GM21367 (cell line): ENCODE data around the gene PTPRU.

Experiments
- ATAC-seq: cut with Tn5 transposase; IDR thresholded peaks from one replicate; pipeline ENCODE4 v1.9.1; 2021; ENCODE audit not compliant: unreplicated experiment

PTPRU gene

DNA sequence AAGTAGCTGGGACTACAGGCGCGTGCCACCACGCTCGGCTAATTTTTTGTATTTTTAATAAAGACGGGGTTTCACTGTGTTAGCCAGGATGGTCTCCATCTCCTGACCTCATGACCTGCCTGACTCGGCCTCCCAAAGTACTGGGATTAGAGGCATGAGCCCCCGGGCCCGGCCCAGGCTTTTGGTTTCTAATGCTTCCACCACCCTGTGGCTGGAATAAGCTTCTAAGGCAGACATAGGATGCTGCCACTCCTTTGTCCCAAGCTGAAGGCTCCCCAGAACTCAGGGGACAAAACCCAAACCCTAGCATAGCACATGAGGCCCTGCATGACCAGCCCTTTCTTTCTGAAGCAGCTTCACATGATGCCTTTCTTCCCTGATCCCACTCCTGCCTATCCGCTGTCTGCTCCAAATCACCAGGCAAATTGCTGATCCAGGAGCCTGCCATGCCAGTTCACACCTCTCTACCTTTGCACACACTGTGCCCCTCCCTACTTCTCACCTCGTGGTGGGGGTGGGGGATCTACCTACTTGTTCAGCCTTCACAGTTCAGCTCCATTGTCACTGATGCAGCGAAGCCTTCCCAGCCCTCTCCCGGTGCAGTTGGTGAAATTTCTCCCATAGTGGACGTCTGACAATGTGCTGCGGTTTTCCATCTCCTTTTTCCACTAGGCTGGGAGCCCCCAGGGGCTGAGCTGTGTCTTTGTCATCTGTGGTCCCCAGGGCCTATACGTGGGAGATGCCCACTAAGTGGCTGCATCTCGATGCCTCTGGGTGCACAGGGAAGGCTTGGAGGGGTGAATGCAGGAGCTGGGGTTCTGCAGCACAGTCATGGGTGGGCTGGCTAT lies 6.9 kb downstream of the PTPRU start:
- ATAC-seq = no peak

GRCh38 chr1:29243871-29244200 lies 7.5 kb downstream of the PTPRU start:
- ATAC-seq = no peak

- ATAC-seq = no peak
These were observed 8.9 kb downstream of the PTPRU start for GRCh38 chr1:29245261-29245660.

DNA sequence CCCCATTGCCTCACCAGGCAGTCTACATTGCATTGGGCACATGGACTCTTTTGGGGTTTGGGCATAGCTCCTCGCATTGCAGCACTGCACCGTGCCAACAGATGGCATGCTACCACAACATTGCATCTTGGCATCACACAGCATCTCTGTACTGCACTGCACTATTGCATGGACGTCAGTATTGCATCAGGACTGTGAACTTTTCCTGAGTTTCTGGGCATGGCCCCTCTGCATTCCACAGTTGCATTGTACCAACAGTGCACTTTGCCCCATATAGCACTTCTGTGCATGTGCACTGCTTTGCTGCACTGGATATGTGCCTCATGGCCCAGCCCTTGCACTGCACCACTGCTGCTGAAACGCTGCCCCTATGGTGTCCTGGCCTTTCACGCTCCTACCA lies 9.6 kb downstream of the PTPRU start:
- ATAC-seq = no peak

- no peak for ATAC-seq
These were observed 10.7 kb downstream of the PTPRU start for GRCh38 chr1:29247044-29247443.

DNA sequence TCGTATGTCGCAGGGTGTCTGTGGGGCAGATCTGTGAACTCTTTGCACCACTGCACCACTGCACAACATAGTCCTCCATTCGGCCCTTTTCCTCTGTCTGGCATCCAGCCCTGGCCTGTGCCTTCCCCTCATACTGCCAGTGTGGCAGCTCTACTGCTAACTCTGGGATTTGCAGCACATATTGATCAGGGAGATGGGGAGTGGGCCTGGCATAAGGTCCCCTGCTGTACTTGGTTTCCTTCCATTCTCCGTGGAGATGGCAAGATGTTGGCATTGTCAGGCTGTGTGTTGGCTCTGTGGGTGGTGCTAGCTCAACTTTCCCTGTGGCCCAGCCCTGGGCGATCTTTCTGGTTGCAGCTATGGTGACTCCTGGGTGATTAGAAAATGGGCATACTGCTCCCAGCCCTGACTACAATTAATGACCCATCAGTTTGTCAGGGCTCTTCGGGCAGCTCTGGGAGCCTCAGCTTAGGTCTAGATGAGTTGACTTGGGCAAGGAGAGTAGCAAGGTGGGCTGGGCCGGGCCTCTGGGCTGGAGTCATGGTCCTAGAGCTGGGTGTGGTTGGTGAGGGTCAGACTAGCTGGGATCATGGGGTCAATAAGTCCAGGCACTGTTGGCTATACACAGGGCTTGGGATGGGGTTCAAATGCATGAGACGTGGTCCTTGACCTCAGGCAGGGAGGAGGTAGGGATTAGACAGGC lies 11.4 kb downstream of the PTPRU start:
- ATAC-seq = no peak

DNA sequence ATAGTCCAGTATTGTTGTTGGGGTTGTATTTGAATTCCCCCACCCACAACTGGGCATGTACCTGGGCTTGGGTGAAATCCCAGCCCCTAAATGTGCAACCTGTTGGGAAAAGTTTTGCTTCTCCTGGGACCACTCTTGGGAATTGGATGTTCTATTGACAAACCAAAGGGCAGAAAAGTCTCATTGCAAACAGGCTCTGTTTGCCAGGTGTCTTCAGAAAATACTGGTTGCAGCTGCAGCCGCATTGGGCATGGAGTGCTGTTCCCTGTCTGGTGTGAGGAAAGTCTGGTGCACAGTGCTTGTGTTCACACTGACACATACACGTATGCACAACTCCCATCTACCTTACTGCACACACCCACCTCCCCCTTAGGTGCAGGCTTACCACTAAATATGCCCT lies 12.1 kb downstream of the PTPRU start:
- ATAC-seq = no peak

DNA sequence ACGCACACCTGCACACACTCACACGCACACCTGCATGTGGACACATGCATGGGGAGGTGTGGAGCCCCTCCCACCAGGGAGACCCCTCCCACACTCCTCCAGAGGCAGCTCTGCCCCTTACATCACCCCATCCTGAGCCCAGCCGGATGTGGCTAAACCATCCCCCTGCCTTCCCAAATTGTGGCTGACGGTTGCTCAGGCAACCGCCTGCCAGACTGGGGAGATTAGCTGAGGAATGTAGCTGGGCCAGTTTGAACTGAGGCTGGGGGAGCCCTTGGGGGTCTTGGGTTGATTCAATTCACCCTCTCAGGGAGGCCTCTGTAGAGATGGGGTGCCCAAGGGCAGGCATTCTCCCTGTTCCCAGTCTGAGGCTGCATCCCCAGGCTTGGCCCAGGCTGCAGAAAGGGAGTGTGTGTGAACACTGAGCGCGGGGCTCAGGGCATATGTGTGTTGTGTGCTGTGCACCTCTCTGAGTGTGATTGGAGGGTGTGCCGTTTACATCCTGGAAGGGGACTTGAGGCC lies 12.9 kb downstream of the PTPRU start:
- ATAC-seq = no peak

DNA sequence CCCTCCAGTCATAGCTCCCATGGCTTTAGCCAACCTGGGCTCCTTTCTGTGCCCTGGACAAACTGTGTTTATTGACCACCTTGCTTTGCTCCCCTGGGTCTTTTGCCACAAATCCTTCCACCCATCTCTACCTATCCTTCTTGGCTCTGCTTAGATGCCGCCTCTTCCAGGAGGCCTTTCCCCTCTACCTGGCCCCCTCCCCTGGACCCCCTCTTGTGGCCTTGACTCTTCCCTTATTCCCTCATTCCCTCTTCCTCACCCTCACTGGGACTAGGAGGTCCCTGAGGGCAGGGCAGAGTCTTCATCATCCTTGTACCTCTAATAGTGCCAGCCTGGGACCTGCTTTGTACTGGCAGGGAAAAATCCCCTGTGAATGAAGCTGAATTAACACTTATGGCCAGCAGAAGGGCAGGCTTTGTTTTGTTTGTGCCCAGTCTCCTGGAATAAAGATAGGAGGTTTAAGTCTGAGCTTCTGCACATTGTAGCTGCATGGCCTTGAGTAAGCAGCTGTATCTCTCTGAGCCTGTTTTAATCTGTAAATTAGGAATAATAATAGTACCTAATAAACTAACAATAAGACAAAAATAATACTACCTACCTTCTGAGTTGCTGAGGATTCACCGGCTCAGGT lies 13.7 kb downstream of the PTPRU start:
- ATAC-seq = no peak

DNA sequence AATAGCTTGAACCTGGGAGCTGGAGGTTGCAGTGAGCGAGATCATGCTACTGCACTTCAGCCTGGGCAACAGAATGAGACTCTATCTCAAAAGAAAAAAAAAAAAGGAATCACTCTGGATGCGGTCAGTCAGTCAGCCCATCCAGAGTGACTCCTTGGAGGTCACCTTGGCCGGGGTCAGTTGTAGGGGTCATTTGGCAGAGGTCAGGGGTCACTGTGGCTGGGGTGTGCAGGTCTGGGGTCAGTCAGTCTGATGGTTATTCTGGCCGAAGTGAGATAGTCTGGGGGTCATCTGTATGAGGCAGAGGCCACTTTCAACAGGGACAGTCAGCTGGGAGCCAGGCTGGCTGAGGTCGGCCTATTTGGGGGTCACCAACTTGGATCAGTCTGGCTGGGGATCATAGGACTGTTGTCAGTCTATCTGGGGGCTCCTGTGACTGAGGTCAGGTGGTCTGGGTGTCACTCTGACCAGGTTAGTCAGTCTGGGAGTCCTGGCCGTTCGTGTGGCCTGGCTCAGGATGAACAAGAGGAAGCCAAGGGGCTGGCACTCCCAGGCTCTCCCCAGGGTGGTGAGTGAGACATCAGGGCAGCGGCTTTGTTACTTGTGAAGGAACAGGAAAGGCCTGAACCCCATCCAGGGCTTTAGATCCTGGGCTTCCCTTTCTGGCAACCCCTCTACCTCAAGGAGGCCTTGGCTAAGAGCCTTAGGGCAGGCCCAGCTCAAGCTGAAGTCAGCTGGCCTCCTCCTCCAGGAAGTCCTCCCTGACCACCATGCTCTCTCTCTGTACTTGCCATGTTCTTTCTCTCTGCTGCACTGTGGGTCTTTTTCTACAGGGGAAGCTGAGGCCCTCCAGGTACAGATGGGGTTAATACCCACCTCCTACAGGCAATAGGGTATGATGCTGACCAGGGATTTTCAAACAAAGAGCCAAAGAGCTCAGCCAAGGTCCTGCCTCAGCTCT lies 15.1 kb downstream of the PTPRU start:
- ATAC-seq = no peak

DNA sequence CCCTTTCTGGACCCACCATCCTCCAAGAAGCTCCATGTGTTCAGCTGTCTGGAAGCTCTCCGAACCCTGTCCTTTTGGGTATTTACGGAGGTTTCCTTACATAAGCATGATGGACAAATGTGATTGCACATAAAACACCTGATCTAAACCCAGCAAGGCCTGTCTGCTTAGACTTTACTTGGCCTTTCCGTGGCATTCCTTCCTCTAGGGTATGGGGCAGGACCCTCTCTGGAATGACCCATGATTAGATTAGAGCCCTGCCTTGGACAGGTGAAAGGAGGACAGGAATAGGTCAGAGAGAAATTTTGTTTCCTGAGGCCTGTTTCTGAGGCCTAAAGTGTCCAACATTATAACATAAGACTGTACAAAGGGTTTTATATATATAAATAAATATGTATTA lies 16.9 kb downstream of the PTPRU start:
- ATAC-seq = no peak

GRCh38 chr1:29254346-29254745 lies 18.0 kb downstream of the PTPRU start:
- ATAC-seq = no peak

DNA sequence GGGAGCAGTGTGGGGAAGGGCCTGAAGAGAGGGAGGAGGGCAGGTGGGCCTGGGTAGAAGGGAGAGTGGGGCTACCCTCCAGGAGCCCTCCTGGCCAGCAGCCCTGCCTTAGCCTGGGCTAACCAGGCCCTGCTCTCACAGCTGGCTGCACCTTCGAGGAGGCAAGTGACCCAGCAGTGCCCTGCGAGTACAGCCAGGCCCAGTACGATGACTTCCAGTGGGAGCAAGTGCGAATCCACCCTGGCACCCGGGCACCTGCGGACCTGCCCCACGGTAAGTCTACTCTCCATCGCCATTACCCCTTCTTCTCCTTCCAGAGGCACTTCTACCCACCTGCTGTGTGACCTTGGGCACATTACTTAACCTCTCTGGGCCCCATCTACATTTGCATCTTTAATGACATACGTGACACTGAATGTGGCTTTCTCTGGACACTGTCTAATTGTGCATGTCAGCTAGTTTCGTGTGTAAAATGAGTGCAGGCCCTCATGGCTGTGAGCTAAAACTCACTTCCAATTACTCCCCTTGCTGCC lies 18.9 kb downstream of the PTPRU start:
- ATAC-seq = no peak

GRCh38 chr1:29256394-29256793 lies 20.1 kb downstream of the PTPRU start:
- ATAC-seq = no peak

- ATAC-seq = no peak
These were observed 20.9 kb downstream of the PTPRU start for GRCh38 chr1:29256979-29257804.

- ATAC-seq = no peak
These were observed 22.1 kb downstream of the PTPRU start for GRCh38 chr1:29258189-29258975.

- ATAC-seq = no peak
These were observed 22.9 kb downstream of the PTPRU start for GRCh38 chr1:29258976-29259801.
